GM19455 (cell line): ENCODE data around the gene NOG.

Source experiments
- ATAC-seq: cut with Tn5 transposase; IDR thresholded peaks from one replicate; pipeline ENCODE4 v1.9.1; 2021; ENCODE audit not compliant: unreplicated experiment

NOG gene

GRCh38 chr17:56596691-56597494 lies 3.4 kb downstream of the NOG start:
- ATAC-seq, result no peak

GRCh38 chr17:56597495-56597990 lies 4.0 kb downstream of the NOG start:
- no peak for ATAC-seq

GRCh38 chr17:56598466-56598865 lies 5.0 kb downstream of the NOG start:
- no peak for ATAC-seq

GRCh38 chr17:56599088-56599487 lies 5.6 kb downstream of the NOG start:
- no peak for ATAC-seq

GRCh38 chr17:56599566-56599965 lies 6.1 kb downstream of the NOG start:
- ATAC-seq, result no peak

GRCh38 chr17:56600256-56600655 lies 6.8 kb downstream of the NOG start:
- no peak for ATAC-seq

- no peak for ATAC-seq
Measured at GRCh38 chr17:56601591-56601990, 8.1 kb downstream of the NOG start.

GRCh38 chr17:56602292-56603130 lies 9.0 kb downstream of the NOG start:
- ATAC-seq, result no peak

GRCh38 chr17:56603486-56604238 lies 10.2 kb downstream of the NOG start:
- no peak for ATAC-seq

GRCh38 chr17:56604691-56605290 lies 11.3 kb downstream of the NOG start:
- no peak for ATAC-seq

GRCh38 chr17:56608944-56609343 lies 15.4 kb downstream of the NOG start:
- ATAC-seq, result no peak

GRCh38 chr17:56610321-56610720 lies 16.8 kb downstream of the NOG start:
- ATAC-seq, result no peak

GRCh38 chr17:56613131-56613530 lies 19.6 kb downstream of the NOG start:
- no peak for ATAC-seq

- no peak for ATAC-seq
Measured at GRCh38 chr17:56614522-56614921, 21.0 kb downstream of the NOG start.

GRCh38 chr17:56616239-56616638 lies 22.7 kb downstream of the NOG start:
- no peak for ATAC-seq

GRCh38 chr17:56623383-56623782 lies 29.9 kb downstream of the NOG start:
- no peak for ATAC-seq

- ATAC-seq, result no peak
Measured at GRCh38 chr17:56624309-56624708, 30.8 kb downstream of the NOG start.

GRCh38 chr17:56624912-56625311 lies 31.4 kb downstream of the NOG start:
- ATAC-seq, result no peak

- ATAC-seq, result no peak
Measured at GRCh38 chr17:56629531-56630075, 36.1 kb downstream of the NOG start.

GRCh38 chr17:56630202-56630601 lies 36.7 kb downstream of the NOG start:
- ATAC-seq, result no peak

- ATAC-seq, result no peak
Measured at GRCh38 chr17:56633681-56634080, 40.2 kb downstream of the NOG start.
